Measurements from ENCODE around the gene ABCC5. TPM values are rescaled to one million over a fixed set of nuclear protein-coding genes. Genes with fewer than 3 reads are reported as not detected.

Gene ABCC5
- total RNA-seq, 1 experiment from 2014 or later, result 37.6 TPM

- Mint-ChIP-seq H3K36me3 (ENCODE audit: insufficient read depth in 1 of 3, low read depth in 3 of 3) (peaks cover 9 to 13% (median 12%) of the 10 kb centered on the region in 3 experiments), H3K9me3 (no peaks in the 10 kb centered on the region), H3K27ac (peak overlapping the region in 1 of 3 experiments; percentile 12; a peak in 2 of 7 replicates), H3K4me1 (peaks cover 31 to 39% of the 10 kb centered on the region in 2 experiments), H3K4me3 (no peak overlapping the region; a peak in 1 of 5 replicates), H3K27me3 (ENCODE audit: low read depth) (no peaks in the 10 kb centered on the region)
- no peak overlapping the region for H3T11ph ChIP-seq (ENCODE audit: low read length)
- H3K9ac ChIP-seq (ENCODE audit: extremely low read depth, insufficient read length, low read length), result no peak overlapping the region
- no peak overlapping the region for H4K91ac ChIP-seq (ENCODE audit: insufficient read length, low read depth, low read length)
- H3K4me1 ChIP-seq (ENCODE audit: insufficient read depth, low read length), result peaks cover 2% of the 10 kb centered on the region; the same call in 1 of the 2 replicates
- H3K9me3 ChIP-seq (ENCODE audit: control insufficient read depth, low read depth, low read length), result no peaks in the 10 kb centered on the region
- peaks cover 3% of the 10 kb centered on the region for H3K79me1 ChIP-seq (ENCODE audit: insufficient read depth, low read depth, low read length, poor library complexity, severe bottlenecking)
- no peak overlapping the region for H2BK5ac ChIP-seq (ENCODE audit: insufficient read length, low read length)
- H3K27me3 ChIP-seq (ENCODE audit: insufficient read depth, low read length), result no peaks in the 10 kb centered on the region
- no CpG with 5 or more reads among the region's 2 CpGs for WGBS (ENCODE audit: extremely low coverage, insufficient read length, low lambda C conversion rate)
- no peak overlapping the region for H2BK12ac ChIP-seq (ENCODE audit: insufficient read length, low read depth, low read length)
- H2AK5ac ChIP-seq (ENCODE audit: insufficient read length, low read length), result no peak overlapping the region
- no peak overlapping the region for H4K5ac ChIP-seq (ENCODE audit: insufficient read length, low read depth, low read length)
- H2BK120ac ChIP-seq (ENCODE audit: low read depth, low read length, poor library complexity, severe bottlenecking), result no peak overlapping the region
- H3K23me2 ChIP-seq (ENCODE audit: insufficient read length, low read depth, low read length, poor library complexity, severe bottlenecking), result peaks cover 7% of the 10 kb centered on the region
- H3K4ac ChIP-seq (ENCODE audit: low read depth, low read length), result no peak overlapping the region
- DNase-seq, result no peak
- no peak for TF ChIP-seq CTCF (conservative IDR thresholded peaks at IDR 0.05)
- no peak overlapping the region for H2BK20ac ChIP-seq (ENCODE audit: low read depth, low read length, poor library complexity, severe bottlenecking)
- no peaks in the 10 kb centered on the region for H4K20me1 ChIP-seq (ENCODE audit: control insufficient read depth, insufficient read depth, insufficient read length)
- H3K27ac ChIP-seq (ENCODE audit: insufficient read length, low read depth, low read length), result no peak overlapping the region
- H3K14ac ChIP-seq (ENCODE audit: insufficient read depth, low read length), result no peak overlapping the region
- no peak overlapping the region for H3K23ac ChIP-seq (ENCODE audit: insufficient read length, low read depth, low read length)
- H3K18ac ChIP-seq (ENCODE audit: insufficient read length, low read depth, low read length), result no peak overlapping the region
- peaks cover 29% of the 10 kb centered on the region; the same call in 1 of the 2 replicates for H3K79me2 ChIP-seq (ENCODE audit: insufficient read depth, low read length)
- no peak overlapping the region for H2BK15ac ChIP-seq (ENCODE audit: low read depth, low read length)
- no peak overlapping the region for H4K8ac ChIP-seq (replicated peaks; ENCODE audit: insufficient read length, low read depth, low read length)
- no peak overlapping the region for H3K56ac ChIP-seq (ENCODE audit: insufficient read length, low read depth, low read length)
- no peak overlapping the region for H3K4me2 ChIP-seq (ENCODE audit: insufficient read depth, insufficient read length, low read length)
- H2AFZ ChIP-seq (ENCODE audit: low read length), result no peak overlapping the region
Measured at GRCh38 chr3:183879243-183879642, 138.4 kb downstream of the ABCC5 start.
